ENCODE data around the gene HCRTR1. TPM values are rescaled to one million over a fixed set of nuclear protein-coding genes. Genes with fewer than 3 reads are reported as not detected.

Gene HCRTR1
- total and polyA plus RNA-seq, 2 of the 8 experiments (the other 6 are each of a cell fraction or from before 2014, with no cell fraction given), result 0.35 to 0.39 TPM

DNA sequence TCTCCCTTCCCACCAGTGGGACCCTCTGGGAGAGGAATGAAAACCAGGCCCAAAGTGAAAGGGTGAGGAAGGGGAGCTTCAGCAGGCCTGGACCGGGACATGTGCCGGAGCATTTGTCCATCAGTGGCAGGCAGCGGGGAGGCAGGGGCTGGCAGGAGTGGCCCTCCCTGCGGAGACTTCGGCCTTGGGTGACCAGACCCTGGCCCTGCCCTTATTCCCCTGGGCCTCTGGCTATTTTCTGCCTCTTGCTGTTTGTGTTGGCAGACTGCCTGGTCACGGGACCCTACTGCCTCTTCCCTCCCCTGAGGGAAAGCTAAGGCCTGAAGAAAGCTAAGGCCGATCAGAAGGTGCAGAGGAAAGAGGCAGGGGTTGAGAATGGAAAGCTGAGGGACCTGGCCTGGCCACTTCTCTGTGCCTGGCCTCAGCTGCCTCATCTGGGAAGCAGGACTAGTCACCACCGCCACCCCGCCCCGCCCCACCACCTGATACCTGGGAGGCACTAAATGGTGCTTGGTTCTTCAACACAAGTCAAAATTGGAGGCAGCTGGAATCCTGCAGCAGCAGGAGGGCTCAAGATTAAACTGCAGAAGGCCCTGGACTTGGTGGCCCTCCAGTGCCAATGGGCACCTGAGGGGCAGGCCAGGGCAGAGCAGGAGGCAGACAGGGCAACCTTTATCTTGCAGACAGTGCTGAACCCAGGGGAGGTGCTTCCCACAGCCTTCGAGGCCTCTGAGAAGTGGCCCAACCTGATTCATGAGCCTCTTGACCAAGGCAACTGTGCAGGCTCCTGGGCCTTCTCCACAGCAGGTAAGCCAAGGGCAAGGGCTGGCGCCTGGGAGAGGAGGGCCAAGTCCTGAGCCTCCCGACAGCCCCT lies 33.3 kb upstream of the HCRTR1 start:
- Histone ChIP-seq H2AFZ (ENCODE audit: low read length) (no peak overlapping the region), H4K8ac (ENCODE audit: extremely low read depth, insufficient read depth, low read length) (peak overlapping the region; percentile 11), H2BK120ac (replicated peaks; ENCODE audit: low read depth, low read length) (no peak overlapping the region), H3K23me2 (ENCODE audit: low read depth, low read length) (no peaks in the 10 kb centered on the region; the same call in 1 of the 2 replicates), H3K14ac (ENCODE audit: insufficient read length) (no peak overlapping the region), H3K4me3 (ENCODE audit: extremely low read depth in 1 of 4, insufficient read depth in 2 of 4, low read depth in 3 of 4, low read length in 4 of 4) (no peak overlapping the region), H2BK20ac (ENCODE audit: low read length) (no peak overlapping the region), H4K91ac (replicated peaks; ENCODE audit: insufficient read length, low read length) (no peak overlapping the region), H4K20me1 (replicated peaks in 1 of 2; ENCODE audit: control insufficient read depth in 1 of 2, insufficient read depth in 2 of 2, low read length in 2 of 2) (no peaks in the 10 kb centered on the region), H3K4me1 (replicated peaks in 1 of 4; ENCODE audit: control insufficient read depth in 3 of 4, insufficient read depth in 4 of 4, low read length in 3 of 4) (peaks cover 6 to 32% (median 23%) of the 10 kb centered on the region in 4 experiments), H3K23ac (ENCODE audit: insufficient read length) (no peak overlapping the region), H3K9ac (replicated peaks in 1 of 4; ENCODE audit: extremely low read depth in 1 of 4, low read depth in 3 of 4, low read length in 3 of 4) (no peak overlapping the region), H4K5ac (ENCODE audit: insufficient read length, low read depth, low read length) (no peak overlapping the region), H3K27me3 (replicated peaks in 1 of 4; ENCODE audit: control insufficient read depth in 3 of 4, extremely low read depth in 1 of 4, insufficient read depth in 3 of 4, low read length in 3 of 4) (peaks cover 0 to 12% (median 5%) of the 10 kb centered on the region in 4 experiments; a peak in 4 of 7 replicates), H3K4me2 (ENCODE audit: insufficient read depth in 1 of 2, low read depth in 2 of 2, low read length in 2 of 2) (no peak overlapping the region), H2BK5ac (ENCODE audit: low read depth, low read length) (0 out of 2 replicates have a peak overlapping the region, but pooled peaks have one; percentile 16), H3K18ac (ENCODE audit: extremely low read depth, low read length) (no peak overlapping the region), H2BK12ac (ENCODE audit: low read depth, low read length) (no peak overlapping the region; the same call in 1 of the 2 replicates), H3K79me2 (ENCODE audit: control insufficient read depth in 1 of 2, insufficient read depth in 2 of 2, low read length in 2 of 2) (no peaks in the 10 kb centered on the region), H3K36me3 (ENCODE audit: control insufficient read depth in 2 of 4, insufficient read depth in 4 of 4, low read length in 3 of 4) (no peaks in the 10 kb centered on the region), H3K9me3 (ENCODE audit: insufficient read depth in 2 of 2, low read depth in 1 of 2, low read length in 1 of 2) (no peaks in the 10 kb centered on the region), H2BK15ac (ENCODE audit: low read length) (0 out of 2 replicates have a peak overlapping the region, but pooled peaks have one; percentile 29), H3K56ac (replicated peaks; ENCODE audit: insufficient read length, low read depth, low read length) (no peak overlapping the region), H2AK5ac (ENCODE audit: low read depth, low read length) (no peak overlapping the region), H3K4ac (replicated peaks; ENCODE audit: insufficient read length, low read depth, low read length) (no peak overlapping the region), H3K27ac (ENCODE audit: low read depth, low read length) (no peak overlapping the region), H3K79me1 (ENCODE audit: low read depth, low read length) (no peaks in the 10 kb centered on the region)
- TF ChIP-seq HDAC6 (IDR thresholded peaks at IDR 0.05; ENCODE audit: low read depth, low read length) (no peak), RFX5 (IDR thresholded peaks at IDR 0.05; ENCODE audit: borderline replicate concordance, low read depth, low read length) (no peak), SIX5 (IDR thresholded peaks at IDR 0.05; ENCODE audit: low read depth, low read length) (no peak), TBP (IDR thresholded peaks at IDR 0.05; ENCODE audit: low read depth, low read length) (no peak), SIRT6 (IDR thresholded peaks at IDR 0.05; ENCODE audit: low read length) (no peak), CEBPB (IDR thresholded peaks at IDR 0.05; ENCODE audit: low read depth, low read length) (no peak), HDAC2 (IDR thresholded peaks at IDR 0.05; ENCODE audit: borderline replicate concordance in 1 of 2, low read depth in 2 of 2, low read length in 2 of 2) (no peak), TCF12 (IDR thresholded peaks at IDR 0.05; ENCODE audit: low read depth, low read length) (no peak), TAF1 (IDR thresholded peaks at IDR 0.05; ENCODE audit: low read depth, low read length) (no peak), TEAD4 (IDR thresholded peaks at IDR 0.05; ENCODE audit: low read depth, low read length) (no peak), EZH2 (IDR thresholded peaks at IDR 0.05; ENCODE audit: low read depth, low read length, severe bottlenecking) (no peak)
- peak in 1 of 2 experiments; percentile 41 for DNase-seq (ENCODE audit: low read depth in 1 of 2, low spot score in 2 of 2)
- WGBS, 2 experiments (ENCODE audit: extremely low coverage in 1 of 2, insufficient coverage in 1 of 2, insufficient read length in 1 of 2, insufficient replicate concordance in 2 of 2, low coverage in 1 of 2, low lambda C conversion rate in 2 of 2, missing lambda C conversion rate in 1 of 2), result 86% methylated on average over 13 of the region's 13 CpGs; no CpG with 5 or more reads in 1 of the 2 experiments
- ChIA-PET POLR2A (ENCODE audit: partially characterized antibody) (no interaction called here), CTCF (ENCODE audit: partially characterized antibody) (interaction anchor here (0.6 to 3.0 kb wide), 7 partner anchors 11 to 236 kb away, joined by 3 to 9 read pairs (median 4); no protein-coding TSS in a partner anchor)
- no peak for FAIRE-seq
